ENCODE results near the gene MPP7.

The MPP7 gene

GRCh38 chr10:28266449-28267224, 36.2 kb downstream of the MPP7 start:
- no peak for DNase-seq (ENCODE audit: low spot score)

GRCh38 chr10:28263136-28263857, 39.6 kb downstream of the MPP7 start:
- no peak for DNase-seq (ENCODE audit: low spot score)

GRCh38 chr10:28256776-28257175, 46.1 kb downstream of the MPP7 start:
- no peak for DNase-seq (ENCODE audit: low spot score)

DNA sequence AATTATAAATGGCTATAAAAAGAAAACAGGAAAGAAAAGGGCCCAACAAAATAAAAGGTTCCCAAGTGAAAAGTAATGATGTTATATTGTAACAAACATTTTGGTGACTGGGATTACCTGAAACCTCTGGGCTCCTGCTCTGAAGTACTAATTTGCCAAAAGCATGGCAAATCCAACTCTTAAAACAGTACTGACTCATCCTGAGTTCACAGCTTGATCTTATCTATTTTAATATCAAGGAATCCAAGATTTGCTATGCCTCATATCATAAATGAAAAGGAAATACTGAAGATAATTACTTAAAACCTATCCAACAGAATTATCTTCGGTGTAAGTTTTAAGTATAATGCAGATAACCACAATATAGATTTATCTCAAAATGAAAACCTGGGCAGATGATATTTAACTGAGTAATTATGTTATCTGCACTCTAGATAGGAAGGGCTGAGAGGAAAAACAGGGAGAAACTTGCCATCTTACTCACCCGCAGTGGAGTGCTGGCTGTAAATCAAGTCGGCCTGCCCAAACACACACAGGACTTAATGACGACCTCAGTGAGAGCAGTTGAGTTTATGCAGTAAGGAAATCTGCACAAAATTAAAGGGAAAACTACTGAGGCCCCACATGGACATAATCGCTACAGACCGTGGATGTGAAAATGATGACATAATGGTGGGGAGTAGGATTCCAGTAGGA, 48.4 kb downstream of the MPP7 start:
- no peak for DNase-seq (ENCODE audit: low spot score)

DNA sequence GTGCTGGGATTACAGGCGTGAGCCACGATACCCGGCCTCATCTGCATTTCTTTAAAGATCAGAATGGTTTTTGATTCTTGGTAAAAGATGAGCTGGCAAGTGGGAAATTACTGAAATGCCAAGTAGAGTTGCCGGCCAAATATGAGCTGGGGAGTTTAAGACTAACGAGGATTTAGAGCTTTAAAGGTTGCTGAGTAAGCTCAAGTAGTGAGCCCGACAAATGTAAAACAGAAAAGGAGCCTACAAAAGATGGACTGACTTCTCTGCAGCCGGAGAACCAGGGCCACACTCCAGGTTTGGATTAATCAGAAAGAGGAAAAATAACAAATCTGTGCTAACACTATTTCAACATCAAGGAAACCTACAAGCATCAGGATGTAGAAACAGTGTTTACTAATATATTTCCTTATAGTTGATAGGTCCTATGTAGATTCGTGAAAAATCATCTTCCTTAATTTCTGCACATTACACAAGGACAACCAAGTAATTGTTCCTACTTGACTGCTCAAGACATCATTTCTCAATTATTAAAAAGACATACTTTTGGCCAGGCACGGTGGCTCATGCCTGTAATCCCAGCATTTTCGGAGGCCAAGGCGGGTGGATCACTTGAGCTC, 49.6 kb downstream of the MPP7 start:
- DNase-seq (ENCODE audit: low spot score): no peak

Measured in CD4-positive, alpha-beta T cell treated with Interleukin-6 at 100 ng/mL for 8 hours (primary cell).